Measurements from ENCODE around the gene MESD.

DNA sequence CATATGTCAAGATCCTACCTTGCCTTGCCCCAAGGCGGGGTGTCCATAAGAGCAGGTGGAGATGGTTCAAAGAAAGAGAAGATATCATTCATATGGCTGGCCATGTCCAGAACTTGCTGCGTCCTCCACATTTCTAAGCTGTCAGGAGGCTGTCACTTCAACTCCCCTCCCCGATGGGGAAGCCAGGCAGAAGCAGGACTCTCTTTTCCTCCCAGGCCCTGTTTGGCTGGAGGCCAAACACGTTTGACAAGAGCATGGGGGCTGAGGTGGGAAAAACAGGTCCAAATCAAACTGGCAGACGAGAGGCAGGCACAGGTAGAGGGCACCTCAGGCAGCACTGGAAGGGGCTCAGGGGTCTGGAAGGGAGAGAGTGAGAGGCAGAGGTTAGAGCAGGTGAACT, 37.7 kb downstream of the MESD start:
- no peak for TF ChIP-seq TEAD4 (IDR thresholded peaks at IDR 0.05; ENCODE audit: borderline replicate concordance, insufficient read depth)
- no peak for TF ChIP-seq TAF1 (IDR thresholded peaks at IDR 0.05; ENCODE audit: borderline replicate concordance, low read depth, low read length)
- TF ChIP-seq, protein P1, sequence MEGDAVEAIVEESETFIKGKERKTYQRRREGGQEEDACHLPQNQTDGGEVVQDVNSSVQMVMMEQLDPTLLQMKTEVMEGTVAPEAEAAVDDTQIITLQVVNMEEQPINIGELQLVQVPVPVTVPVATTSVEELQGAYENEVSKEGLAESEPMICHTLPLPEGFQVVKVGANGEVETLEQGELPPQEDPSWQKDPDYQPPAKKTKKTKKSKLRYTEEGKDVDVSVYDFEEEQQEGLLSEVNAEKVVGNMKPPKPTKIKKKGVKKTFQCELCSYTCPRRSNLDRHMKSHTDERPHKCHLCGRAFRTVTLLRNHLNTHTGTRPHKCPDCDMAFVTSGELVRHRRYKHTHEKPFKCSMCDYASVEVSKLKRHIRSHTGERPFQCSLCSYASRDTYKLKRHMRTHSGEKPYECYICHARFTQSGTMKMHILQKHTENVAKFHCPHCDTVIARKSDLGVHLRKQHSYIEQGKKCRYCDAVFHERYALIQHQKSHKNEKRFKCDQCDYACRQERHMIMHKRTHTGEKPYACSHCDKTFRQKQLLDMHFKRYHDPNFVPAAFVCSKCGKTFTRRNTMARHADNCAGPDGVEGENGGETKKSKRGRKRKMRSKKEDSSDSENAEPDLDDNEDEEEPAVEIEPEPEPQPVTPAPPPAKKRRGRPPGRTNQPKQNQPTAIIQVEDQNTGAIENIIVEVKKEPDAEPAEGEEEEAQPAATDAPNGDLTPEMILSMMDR (IDR thresholded peaks at IDR 0.05): no peak
- TF ChIP-seq TCF12 (IDR thresholded peaks at IDR 0.05): no peak
- TF ChIP-seq ELF1 (IDR thresholded peaks at IDR 0.05): no peak
